SK-N-MC (cell line): Measurements from ENCODE around the gene TBL3.

Experiments
- DNase-seq: peaks from one replicate; pipeline ENCODE4 v3.0.0-alpha.2; 2011; ENCODE audit warnings: low read depth, low spot score
- H3K27ac ChIP-seq: fragments of 200-600 bp; sonication (generic); 2 replicates; pipeline ENCODE4 v1.5.1; 2016; ENCODE audit warnings: mixed run types
- H3K36me3 ChIP-seq: fragments of 200-600 bp; sonication (generic); 2 replicates; pipeline ENCODE4 v1.6.1; 2017; ENCODE audit warnings: antibody characterized with exemption, low read length, mixed read lengths; ENCODE audit not compliant: insufficient read depth
- H3K4me3 ChIP-seq: fragments of 200-600 bp; sonication (generic); 2 replicates; pipeline ENCODE4 v1.5.1; 2016
- H3K9ac ChIP-seq: fragments of 200-600 bp; sonication (generic); 2 replicates; pipeline ENCODE4 v1.8.0; 2017; ENCODE audit warnings: mixed run types, mixed read lengths; ENCODE audit not compliant: insufficient read length
- H3K9me3 ChIP-seq: fragments of 200-600 bp; sonication (generic); 2 replicates; pipeline ENCODE4 v1.6.1; 2017; ENCODE audit warnings: low read depth, mild to moderate bottlenecking, antibody characterized with exemption, low read length, moderate library complexity, mixed read lengths
- EZH2 ChIP-seq: fragments of 200-600 bp; sonication (generic); IDR thresholded peaks from one replicate; pipeline ENCODE4 v1.6.1; 2017; ENCODE audit warnings: antibody characterized with exemption
- FOXP2 ChIP-seq: optimal IDR thresholded peaks from 2 replicates; pipeline ENCODE3; 2011; ENCODE audit warnings: mild to moderate bottlenecking, moderate library complexity; ENCODE audit not compliant: insufficient read depth; ENCODE audit errors: extremely low read length, control extremely low read depth
- POLR2AphosphoS5 ChIP-seq: IDR thresholded peaks from 2 replicates; pipeline ENCODE4 v1.6.1; 2012; ENCODE audit warnings: mild to moderate bottlenecking, low read depth, low read length, borderline replicate concordance

TBL3 gene

GRCh38 chr16:1941162-1942046 lies 30.4 kb upstream of the TBL3 start:
- Histone ChIP-seq H3K9ac (no peak overlapping the region), H3K9me3 (no peaks in the 10 kb centered on the region), H3K36me3 (no peaks in the 10 kb centered on the region; the same call in 1 of the 2 replicates), H3K27ac (no peak overlapping the region), H3K4me3 (no peak overlapping the region)
- TF ChIP-seq EZH2 (no peak), POLR2AphosphoS5 (no peak), FOXP2 (no peak)
- no peak for DNase-seq

- DNase-seq: no peak
- Histone ChIP-seq H3K36me3 (no peaks in the 10 kb centered on the region; the same call in 1 of the 2 replicates), H3K9ac (peak overlapping the region; percentile 77), H3K4me3 (peak overlapping the region; percentile 96), H3K9me3 (no peaks in the 10 kb centered on the region), H3K27ac (no peak overlapping the region)
- TF ChIP-seq FOXP2 (no peak), EZH2 (no peak), POLR2AphosphoS5 (no peak)
Observed at GRCh38 chr16:1942047-1942809, 29.6 kb upstream of the TBL3 start.

- peak within 1 kb of the TSS; percentile 96 for H3K4me3 ChIP-seq
- H3K9me3 ChIP-seq: no peaks in the 10 kb centered on the region
- peak; percentile 83 for DNase-seq
- TF ChIP-seq EZH2 (no peak), POLR2AphosphoS5 (peak; percentile 68; the same call in 1 of the 2 replicates)
- peak within 1 kb of the TSS; percentile 77 for H3K9ac ChIP-seq
- H3K36me3 ChIP-seq: no peaks in the 10 kb centered on the region; the same call in 1 of the 2 replicates
- H3K27ac ChIP-seq: peak within 1 kb of the TSS; percentile 17; the same call in 1 of the 2 replicates
Observed at GRCh38 chr16:1942810-1943726, 28.8 kb upstream of the TBL3 start, which contains the start of gene MSRB1. MSRB1 (minus strand) TSS chr16:1943199; CDS start chr16:1943156, 43 bp downstream.

- Histone ChIP-seq H3K9me3 (no peaks in the 10 kb centered on the region), H3K9ac (no peak overlapping the region), H3K4me3 (no peak overlapping the region), H3K36me3 (no peaks in the 10 kb centered on the region), H3K27ac (no peak overlapping the region)
- no peak for TF ChIP-seq FOXP2
- no peak for TF ChIP-seq EZH2
- no peak for TF ChIP-seq POLR2AphosphoS5
- no peak for DNase-seq
Observed at GRCh38 chr16:1944612-1945199, 27.1 kb upstream of the TBL3 start.

DNA sequence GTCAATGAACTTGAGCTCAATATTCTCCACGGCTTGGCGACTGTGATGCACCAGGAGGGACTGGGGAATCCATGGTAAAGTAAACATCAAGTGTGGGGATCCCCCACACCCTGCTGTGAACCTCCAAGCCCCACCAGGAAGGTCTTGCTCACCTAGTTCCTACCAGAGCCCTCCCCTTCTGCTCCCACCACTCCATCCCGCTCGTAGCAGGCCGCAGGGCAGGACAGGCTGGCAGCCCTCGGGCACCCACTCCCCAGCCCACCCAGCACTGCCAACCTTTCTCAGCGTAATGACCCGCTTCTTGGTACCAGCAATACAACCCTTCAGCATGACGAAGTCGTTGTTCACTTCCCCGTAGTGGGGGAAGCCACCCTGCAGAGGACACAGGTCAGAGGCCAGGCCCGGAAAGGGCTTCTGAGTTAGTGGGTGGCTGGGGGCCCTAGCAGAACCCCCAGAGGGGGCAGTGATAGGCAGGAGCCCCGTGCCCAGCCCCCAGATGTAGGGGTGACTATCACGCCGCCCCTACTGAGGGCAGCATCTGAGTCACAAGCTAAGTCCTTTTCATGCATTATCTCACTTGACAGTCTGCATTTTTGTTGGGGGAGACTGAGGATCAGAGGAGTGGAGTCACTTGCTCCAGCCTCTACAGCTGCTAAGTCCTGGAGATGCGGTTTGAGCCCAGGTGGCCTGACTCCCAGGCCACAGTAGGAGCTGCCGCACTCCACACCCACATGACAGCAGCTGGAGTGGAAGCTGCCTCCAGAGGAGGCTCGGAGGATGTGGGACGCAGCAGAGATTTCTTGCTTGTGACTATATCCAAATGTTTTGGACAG lies 26.1 kb upstream of the TBL3 start:
- Histone ChIP-seq H3K36me3 (no peaks in the 10 kb centered on the region), H3K9ac (no peak overlapping the region), H3K27ac (no peak overlapping the region), H3K9me3 (no peaks in the 10 kb centered on the region), H3K4me3 (no peak overlapping the region)
- TF ChIP-seq POLR2AphosphoS5 (no peak), EZH2 (no peak), FOXP2 (no peak)
- DNase-seq: no peak

DNA sequence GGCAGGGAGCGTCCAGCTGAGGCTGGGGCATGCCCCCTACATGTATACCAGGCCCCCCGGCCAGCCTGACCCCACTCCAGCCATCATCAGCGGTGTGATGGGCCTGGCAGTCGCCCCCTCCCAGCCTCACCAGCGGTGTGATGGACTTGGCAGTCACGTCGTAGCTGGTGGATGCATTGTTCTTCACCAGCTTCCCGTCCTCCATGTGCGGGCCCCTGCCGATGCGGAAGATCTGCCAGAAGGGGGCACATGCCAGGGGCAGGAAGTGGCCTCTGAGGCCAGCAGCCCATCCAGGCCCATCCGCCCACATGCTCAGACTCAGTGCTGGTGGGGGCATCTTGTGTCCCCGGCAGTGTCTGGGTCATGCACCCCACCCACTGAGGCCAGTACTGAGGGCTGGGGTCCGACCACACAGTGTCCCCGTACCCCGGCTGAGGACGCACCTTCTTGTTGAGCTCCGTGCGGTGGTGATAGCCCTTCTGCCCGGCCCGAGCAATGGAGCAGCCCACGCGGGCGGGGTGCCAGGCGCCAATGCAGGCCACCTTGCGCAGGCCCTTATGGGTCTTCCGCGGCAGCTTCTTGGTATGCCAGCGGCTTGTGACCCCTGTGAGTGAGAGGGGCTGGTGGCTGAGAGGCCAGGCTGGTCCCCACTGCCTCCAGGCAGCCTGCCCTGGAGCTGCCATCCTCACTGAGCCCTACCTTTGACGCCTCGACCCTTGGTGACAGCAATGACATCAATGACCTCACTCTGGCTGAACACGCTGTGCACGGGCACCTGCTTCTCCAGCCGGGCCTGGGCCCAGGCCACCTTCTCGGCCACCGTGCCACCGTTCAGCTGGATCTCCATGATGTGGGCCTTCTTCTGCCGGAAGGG lies 25.1 kb upstream of the TBL3 start:
- TF ChIP-seq FOXP2 (no peak), POLR2AphosphoS5 (no peak), EZH2 (no peak)
- H3K27ac ChIP-seq: no peak overlapping the region
- no peak overlapping the region for H3K9ac ChIP-seq
- no peak for DNase-seq
- no peaks in the 10 kb centered on the region for H3K36me3 ChIP-seq
- H3K4me3 ChIP-seq: no peak overlapping the region
- no peaks in the 10 kb centered on the region for H3K9me3 ChIP-seq
